Breast epithelium (tissue), 4 donors: ENCODE data around the gene UBL4B. TPM values are rescaled to one million over a fixed set of nuclear protein-coding genes. Genes with fewer than 3 reads are reported as not detected.

ENCODE experiments used
- DNase-seq, 2 donors: peaks; one replicate each; pipeline ENCODE4 v3.0.0-alpha.2; 2019; ENCODE audit warnings: low spot score in 2 of 2
- H3K27ac ChIP-seq, 2 donors: fragments of 200-600 bp; sonication (generic) in 1 of 2; one replicate each; pipeline ENCODE4 v1.5.1; 2016 to 2019; ENCODE audit warnings: mild to moderate bottlenecking in 1 of 2
- H3K27me3 ChIP-seq, 2 donors: fragments of 200-600 bp; sonication (generic) in 1 of 2; one replicate each; pipeline versions ENCODE4 v1.5.1 to v1.6.0; 2017 to 2019; ENCODE audit warnings: control low read depth in 1 of 2, mild to moderate bottlenecking in 1 of 2
- H3K36me3 ChIP-seq: fragments of 200-600 bp; one replicate; pipeline ENCODE4 v1.5.1; 2019
- H3K4me1 ChIP-seq, 2 donors: fragments of 200-600 bp; sonication (generic); one replicate each; pipeline ENCODE4 v1.5.1; 2016 to 2019; ENCODE audit warnings: control low read depth in 1 of 2
- H3K4me3 ChIP-seq, 3 donors: fragments of 200-600 bp; sonication (generic); 1 replicate in 2 of 3; 2 replicates in 1 of 3; pipeline ENCODE4 v1.5.1; 2016 to 2019; ENCODE audit warnings: mild to moderate bottlenecking in 3 of 3, moderate library complexity in 2 of 3
- H3K9me3 ChIP-seq, 2 donors: fragments of 200-600 bp; sonication (generic) in 1 of 2; one replicate each; pipeline ENCODE4 v1.5.1; 2016 to 2019; ENCODE audit warnings: control low read depth in 1 of 2
- CTCF ChIP-seq, 3 donors: fragments of 450-650 bp; IDR thresholded peaks; one replicate each; pipeline ENCODE4 v1.5.1; 2016 to 2017; ENCODE audit warnings: antibody characterized with exemption in 3 of 3, mild to moderate bottlenecking in 3 of 3, moderate library complexity in 3 of 3
- POLR2A ChIP-seq: fragments of 450-650 bp; IDR thresholded peaks from one replicate; pipeline ENCODE4 v1.6.1; 2016; ENCODE audit warnings: antibody characterized with exemption, mild to moderate bottlenecking, moderate library complexity
- POLR2AphosphoS5 ChIP-seq, 3 donors: sonication (generic); formaldehyde crosslinking; IDR thresholded peaks; one replicate each; pipeline ENCODE4 v1.6.1; 2017; ENCODE audit warnings: antibody characterized with exemption in 3 of 3
- intact Hi-C: fragments of 100-400 bp; cut with DNase I; formaldehyde crosslinking; loops from one replicate; pipeline ENCODE4 v1.15.1; 2023; ENCODE audit warnings: low total_unique reads
- total RNA-seq, 3 donors: library from RNA; depleted of rRNA; stranded (reverse); fragments of >200 nt; gene quantifications; one replicate each; pipeline ENCODE4 v1.1.0, GENCODE V29; 2016

UBL4B gene
- total RNA-seq, 3 donors from 2014 or later: 0.29 to 1.6 (median 0.96) TPM

DNA sequence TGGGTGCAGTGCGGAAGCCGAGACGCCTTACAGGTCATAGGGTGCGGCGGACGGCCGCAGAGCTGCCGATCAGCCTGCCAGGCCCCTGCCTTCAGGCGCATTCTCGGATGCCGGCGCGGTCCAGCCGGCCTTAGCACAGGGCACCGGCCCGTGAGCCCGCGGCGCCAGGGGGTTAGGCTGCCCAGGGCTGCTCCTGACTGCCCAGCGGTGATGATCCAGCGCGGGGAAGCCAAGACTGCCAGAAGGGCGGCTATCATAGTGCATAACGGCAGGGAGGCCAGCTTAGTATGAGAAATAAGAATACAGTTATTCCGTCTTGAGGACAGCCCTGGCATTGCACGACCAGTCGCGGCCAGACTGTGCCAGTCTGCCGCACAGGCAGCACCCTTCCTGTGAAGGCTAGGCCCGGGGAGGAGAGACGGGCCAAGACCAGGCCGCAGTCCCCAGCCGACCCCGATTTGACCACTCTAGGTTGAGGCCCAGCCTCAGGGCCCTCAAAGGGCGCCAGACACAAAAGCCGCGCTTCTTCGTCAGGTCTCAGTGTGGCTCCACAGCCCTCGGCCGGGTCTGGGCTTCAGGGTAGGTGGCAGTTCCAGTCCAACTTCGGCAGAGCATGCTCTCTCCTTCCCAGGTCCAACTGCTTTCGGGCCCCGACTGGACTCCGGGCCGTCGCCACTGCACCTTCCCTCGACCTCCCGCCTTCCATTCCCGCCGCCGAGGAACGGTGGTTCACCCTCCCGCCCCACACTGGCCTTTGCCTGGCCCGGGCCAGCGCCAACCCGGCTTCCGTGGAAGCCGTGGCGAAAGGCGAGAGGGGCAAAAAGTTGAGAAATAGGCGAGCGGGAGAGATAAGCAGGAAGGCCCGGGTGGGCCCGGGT, 42.6 kb upstream of the UBL4B start:
- DNase-seq: no peak
- no peaks in the 10 kb centered on the region for H3K4me1 ChIP-seq
- no peaks in the 10 kb centered on the region for H3K36me3 ChIP-seq
- H3K4me3 ChIP-seq: peak overlapping the region; percentile 21 to 59 (median 37)
- intact Hi-C loops: no loop called here
- TF ChIP-seq POLR2AphosphoS5 (IDR thresholded peaks at IDR 0.05) (no peak), CTCF (IDR thresholded peaks at IDR 0.05) (no peak), POLR2A (no peak)
- H3K27me3 ChIP-seq: peaks cover 26 to 55% of the 10 kb centered on the region in 2 donors
- H3K27ac ChIP-seq: no peak overlapping the region
- H3K9me3 ChIP-seq: peaks cover 0 to 9% of the 10 kb centered on the region in 2 donors

- Histone ChIP-seq H3K27me3 (peaks cover 26 to 55% of the 10 kb centered on the region in 2 donors), H3K4me1 (no peaks in the 10 kb centered on the region), H3K9me3 (peaks cover 0 to 9% of the 10 kb centered on the region in 2 donors), H3K4me3 (peak overlapping the region; percentile 21 to 59 (median 37)), H3K27ac (no peak overlapping the region), H3K36me3 (no peaks in the 10 kb centered on the region)
- intact Hi-C loops: no loop called here
- DNase-seq: no peak
- TF ChIP-seq POLR2AphosphoS5 (IDR thresholded peaks at IDR 0.05) (no peak), CTCF (IDR thresholded peaks at IDR 0.05) (no peak), POLR2A (no peak)
These were observed 42.0 kb upstream of the UBL4B start for GRCh38 chr1:110070282-110070669.

- intact Hi-C loops: no loop called here
These were observed 41.5 kb upstream of the UBL4B start, which contains the start of gene ALX3 for GRCh38 chr1:110070671-110071242. TSS of gene ALX3 (minus strand) at chr1:110070672. CDS start at chr1:110070612, 60 bp downstream.

DNA sequence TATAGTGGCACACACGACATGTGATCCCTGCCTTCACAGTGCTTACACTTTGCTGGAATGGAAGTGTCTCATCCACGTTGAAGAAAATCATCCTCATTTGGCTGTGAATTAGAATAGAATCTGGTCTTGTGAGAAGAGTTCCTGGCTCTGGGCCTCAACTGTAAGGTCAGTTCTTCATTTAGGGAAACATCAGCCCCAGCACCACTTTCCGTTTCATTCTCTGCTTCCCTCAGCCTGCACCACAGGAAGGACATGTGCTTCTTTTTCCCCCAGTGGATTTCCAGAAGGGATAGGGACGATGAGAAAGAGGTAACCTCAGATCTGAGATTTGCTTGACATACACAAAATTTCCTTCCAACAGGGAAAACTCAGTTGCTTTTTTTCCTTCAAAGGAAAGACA, 38.1 kb upstream of the UBL4B start:
- H3K36me3 ChIP-seq: no peaks in the 10 kb centered on the region
- no peak for TF ChIP-seq POLR2AphosphoS5 (IDR thresholded peaks at IDR 0.05)
- no peak for TF ChIP-seq POLR2A
- TF ChIP-seq CTCF (IDR thresholded peaks at IDR 0.05): no peak
- H3K27ac ChIP-seq: no peak overlapping the region
- H3K4me3 ChIP-seq: no peak overlapping the region
- peaks cover 16 to 35% of the 10 kb centered on the region in 2 donors for H3K27me3 ChIP-seq
- DNase-seq: no peak
- H3K9me3 ChIP-seq: no peaks in the 10 kb centered on the region
- no peaks in the 10 kb centered on the region for H3K4me1 ChIP-seq
- intact Hi-C loops: no loop called here

More at GRCh38 chr1:110070671-110071242, 41.5 kb upstream of the UBL4B start, which contains the start of gene ALX3:
- peaks cover 0 to 9% of the 10 kb centered on the region in 2 donors for H3K9me3 ChIP-seq
- no peak for DNase-seq
- H3K4me3 ChIP-seq: peak within 1 kb of the TSS; percentile 21 to 59 (median 37)
- TF ChIP-seq POLR2AphosphoS5 (IDR thresholded peaks at IDR 0.05) (no peak), POLR2A (no peak), CTCF (IDR thresholded peaks at IDR 0.05) (no peak)
- H3K27me3 ChIP-seq: peaks cover 26 to 57% of the 10 kb centered on the region in 2 donors
- H3K27ac ChIP-seq: no peak within 1 kb of the TSS
- H3K36me3 ChIP-seq: no peaks in the 10 kb centered on the region
- no peaks in the 10 kb centered on the region for H3K4me1 ChIP-seq
